Tibial artery (tissue), 4 donors: ENCODE results near the gene DNAAF1.
A peak's percentile ranks its signal among the peaks of the same experiment; 100 is the strongest.
"Not testable (repeated sequence)": the region's sequence is repeated elsewhere in the genome, so short reads cannot be mapped to it uniquely, and the experiment has no call there.

Experiments used
- DNase-seq, 2 donors: peaks; one replicate each; pipeline ENCODE4 v3.0.0-alpha.2; 2019
- H3K27ac ChIP-seq, 2 donors: fragments of 200-600 bp; sonication (generic) in 1 of 2; 1 replicate in 1 of 2; 2 replicates in 1 of 2; pipeline ENCODE4 v1.5.1; 2018 to 2019; ENCODE audit warnings: mild to moderate bottlenecking in 1 of 2
- H3K27me3 ChIP-seq, 2 donors: fragments of 200-600 bp; sonication (generic) in 1 of 2; one replicate each; pipeline versions ENCODE4 v1.5.1 to v1.6.0; 2016 to 2019
- H3K36me3 ChIP-seq, 3 donors: fragments of 200-600 bp; sonication (generic) in 2 of 3; one replicate each; pipeline ENCODE4 v1.5.1; 2016 to 2019; ENCODE audit warnings: mild to moderate bottlenecking in 2 of 3
- H3K4me1 ChIP-seq, 4 donors: fragments of 200-600 bp; sonication (generic) in 2 of 4; 1 replicate in 3 of 4; 2 replicates in 1 of 4; pipeline ENCODE4 v1.5.1; 2016 to 2019
- H3K4me3 ChIP-seq, 2 donors: fragments of 200-600 bp; sonication (generic) in 1 of 2; 1 replicate in 1 of 2; 2 replicates in 1 of 2; pipeline ENCODE4 v1.5.1; 2018 to 2019; ENCODE audit warnings: mild to moderate bottlenecking in 2 of 2
- H3K9me3 ChIP-seq, 3 donors: fragments of 200-600 bp; sonication (generic) in 1 of 3; one replicate each; pipeline ENCODE4 v1.5.1; 2016 to 2019
- intact Hi-C: fragments of 100-400 bp; cut with DNase I; formaldehyde crosslinking; loops from one replicate; pipeline ENCODE4 v1.15.0; 2023; ENCODE audit warnings: low total_unique reads
- TF ChIP-seq, protein P1 (sequence below), 2 experiments: fragments of 200-600 bp in 1 of 2; fragments of 450-650 bp in 1 of 2; IDR thresholded peaks; one replicate each; pipeline ENCODE4 v1.5.1; 2017 to 2019; ENCODE audit warnings: antibody characterized with exemption in 2 of 2, mild to moderate bottlenecking in 1 of 2, moderate library complexity in 1 of 2

DNAAF1 gene

DNA sequence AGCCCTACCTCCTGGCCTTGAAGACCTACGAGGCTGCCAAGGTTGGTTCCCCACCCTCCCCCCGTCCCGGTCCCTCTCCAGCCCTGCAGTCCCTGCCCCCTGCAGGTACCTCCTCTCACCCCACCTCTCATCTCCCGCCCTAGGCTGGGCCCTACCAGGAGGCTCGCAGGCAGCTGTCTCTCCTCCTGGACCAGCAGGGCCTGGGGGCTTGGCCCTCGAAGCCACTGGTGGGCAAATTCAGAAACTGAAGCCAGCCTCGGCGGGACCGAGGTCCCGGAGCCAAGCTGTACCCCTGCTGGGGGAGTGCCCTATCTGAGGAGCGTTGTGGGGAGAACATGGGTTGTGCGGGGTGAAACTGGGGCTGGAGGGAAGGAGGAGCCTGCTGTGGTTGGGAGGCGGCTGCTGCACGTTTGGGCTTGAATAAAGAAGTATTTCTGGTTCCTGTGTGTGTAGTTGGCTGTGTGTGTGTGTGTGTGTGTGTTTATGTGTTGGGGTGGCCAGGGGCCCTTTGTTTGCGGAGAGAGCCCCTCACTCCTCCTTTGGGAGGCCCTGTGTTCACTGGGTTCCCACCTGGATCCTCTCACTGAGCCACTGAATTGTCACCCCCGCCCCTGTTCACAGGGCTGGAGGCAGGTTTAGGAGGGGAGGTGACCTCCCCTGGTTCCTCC lies 51.8 kb downstream of the DNAAF1 start:
- intact Hi-C loops = no loop called here
- no peak for DNase-seq
- TF ChIP-seq, protein P1, sequence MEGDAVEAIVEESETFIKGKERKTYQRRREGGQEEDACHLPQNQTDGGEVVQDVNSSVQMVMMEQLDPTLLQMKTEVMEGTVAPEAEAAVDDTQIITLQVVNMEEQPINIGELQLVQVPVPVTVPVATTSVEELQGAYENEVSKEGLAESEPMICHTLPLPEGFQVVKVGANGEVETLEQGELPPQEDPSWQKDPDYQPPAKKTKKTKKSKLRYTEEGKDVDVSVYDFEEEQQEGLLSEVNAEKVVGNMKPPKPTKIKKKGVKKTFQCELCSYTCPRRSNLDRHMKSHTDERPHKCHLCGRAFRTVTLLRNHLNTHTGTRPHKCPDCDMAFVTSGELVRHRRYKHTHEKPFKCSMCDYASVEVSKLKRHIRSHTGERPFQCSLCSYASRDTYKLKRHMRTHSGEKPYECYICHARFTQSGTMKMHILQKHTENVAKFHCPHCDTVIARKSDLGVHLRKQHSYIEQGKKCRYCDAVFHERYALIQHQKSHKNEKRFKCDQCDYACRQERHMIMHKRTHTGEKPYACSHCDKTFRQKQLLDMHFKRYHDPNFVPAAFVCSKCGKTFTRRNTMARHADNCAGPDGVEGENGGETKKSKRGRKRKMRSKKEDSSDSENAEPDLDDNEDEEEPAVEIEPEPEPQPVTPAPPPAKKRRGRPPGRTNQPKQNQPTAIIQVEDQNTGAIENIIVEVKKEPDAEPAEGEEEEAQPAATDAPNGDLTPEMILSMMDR (IDR thresholded peaks at IDR 0.05) = no peak

DNA sequence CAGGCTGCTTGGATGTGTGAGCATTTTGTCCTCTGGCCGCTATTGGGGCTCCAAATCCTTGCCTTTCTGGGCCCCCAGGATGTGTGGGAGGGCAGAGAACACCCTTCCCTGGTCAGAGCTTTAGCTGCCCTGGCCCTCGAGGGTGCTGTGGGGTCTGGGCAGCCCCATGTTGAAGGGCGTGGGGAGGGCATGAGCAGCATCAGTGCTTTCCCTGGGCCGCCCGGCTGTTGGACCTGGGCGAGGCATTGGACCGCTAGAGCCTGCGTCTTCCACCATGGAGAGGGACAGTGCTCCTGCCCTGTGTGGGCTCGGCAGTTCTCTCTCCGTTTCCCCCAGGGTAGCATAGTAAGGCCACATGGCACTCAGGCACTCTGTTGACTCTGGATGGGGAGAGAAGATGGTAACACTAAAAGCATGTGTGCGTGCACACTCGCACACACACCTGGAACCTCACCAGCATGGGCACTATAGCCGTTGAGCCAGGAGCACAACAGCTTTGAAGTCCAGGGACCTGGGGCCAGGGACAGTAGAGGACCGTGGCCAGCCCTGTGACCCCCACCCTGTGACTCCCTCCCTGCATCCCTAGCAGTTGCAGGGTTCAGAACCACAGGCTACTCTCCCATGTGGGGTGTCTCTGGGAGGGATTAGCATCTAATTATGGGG lies 52.5 kb downstream of the DNAAF1 start:
- H3K27me3 ChIP-seq = peaks cover 0 to 34% of the 10 kb centered on the region in 2 donors
- intact Hi-C loops = no loop called here
- no peak overlapping the region for H3K27ac ChIP-seq
- no peak for DNase-seq
- no peaks in the 10 kb centered on the region for H3K9me3 ChIP-seq
- no peaks in the 10 kb centered on the region for H3K4me1 ChIP-seq
- H3K4me3 ChIP-seq = no peak overlapping the region
- H3K36me3 ChIP-seq = no peaks in the 10 kb centered on the region
- TF ChIP-seq, protein P1 (IDR thresholded peaks at IDR 0.05) = no peak

More for the DNA sequence above, 51.8 kb downstream of the DNAAF1 start:
- Histone ChIP-seq H3K4me1 (no peaks in the 10 kb centered on the region), H3K36me3 (no peaks in the 10 kb centered on the region), H3K4me3 (no peak overlapping the region), H3K27ac (no peak overlapping the region), H3K9me3 (no peaks in the 10 kb centered on the region), H3K27me3 (peaks cover 0 to 34% of the 10 kb centered on the region in 2 donors)

DNA sequence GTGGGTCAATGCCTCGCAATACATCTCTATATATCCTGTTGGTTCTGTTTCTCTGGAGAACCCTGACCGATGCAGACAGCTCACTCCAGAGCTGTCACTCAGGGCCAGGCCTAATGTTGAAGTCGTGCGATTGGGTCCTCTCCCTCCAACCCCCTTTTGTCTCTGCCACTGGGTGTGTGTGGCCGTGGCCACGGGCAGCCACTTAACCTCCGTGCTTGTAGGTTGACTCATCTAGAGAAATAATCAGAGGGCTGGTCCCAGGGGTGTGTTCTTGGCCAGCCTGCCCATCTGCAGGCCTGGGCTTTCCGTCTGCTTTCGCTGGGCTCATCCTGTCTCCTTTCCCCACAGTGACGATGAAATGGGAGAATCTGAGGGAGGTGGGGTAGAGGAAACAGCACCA lies 53.3 kb downstream of the DNAAF1 start:
- no peak overlapping the region for H3K27ac ChIP-seq
- intact Hi-C loops = no loop called here
- H3K4me1 ChIP-seq = no peaks in the 10 kb centered on the region

DNA sequence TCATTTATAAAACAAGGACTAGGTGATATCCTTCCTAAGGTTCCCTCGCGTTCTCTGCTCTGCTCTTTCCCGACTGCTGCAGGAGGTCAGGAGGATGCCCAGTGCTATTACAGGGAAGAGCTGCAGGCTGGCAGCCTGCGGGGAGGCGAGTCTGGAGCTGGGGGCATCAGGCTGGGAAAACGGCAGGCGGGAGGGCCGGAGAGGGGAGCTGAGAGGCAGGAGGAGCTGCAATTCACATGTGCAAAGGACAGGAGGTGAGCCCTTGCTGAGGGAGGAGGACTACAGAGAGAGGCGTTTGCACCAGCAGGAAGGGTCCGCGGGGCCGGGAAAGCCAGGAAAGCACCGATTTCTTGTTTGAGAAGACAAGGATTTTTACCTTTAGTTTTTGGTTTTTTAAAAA lies 54.0 kb downstream of the DNAAF1 start:
- Histone ChIP-seq H3K9me3 (no peaks in the 10 kb centered on the region), H3K4me1 (no peaks in the 10 kb centered on the region), H3K27ac (no peak overlapping the region), H3K4me3 (no peak overlapping the region), H3K27me3 (peaks cover 0 to 36% of the 10 kb centered on the region in 2 donors), H3K36me3 (no peaks in the 10 kb centered on the region)
- TF ChIP-seq, protein P1 (IDR thresholded peaks at IDR 0.05) = no peak
- intact Hi-C loops = no loop called here
- DNase-seq = no peak

More for the DNA sequence above, 53.3 kb downstream of the DNAAF1 start:
- H3K36me3 ChIP-seq = no peaks in the 10 kb centered on the region
- peaks cover 0 to 36% of the 10 kb centered on the region in 2 donors for H3K27me3 ChIP-seq
- H3K9me3 ChIP-seq = no peaks in the 10 kb centered on the region
- DNase-seq = no peak
- TF ChIP-seq, protein P1 (IDR thresholded peaks at IDR 0.05) = no peak
- no peak overlapping the region for H3K4me3 ChIP-seq

DNA sequence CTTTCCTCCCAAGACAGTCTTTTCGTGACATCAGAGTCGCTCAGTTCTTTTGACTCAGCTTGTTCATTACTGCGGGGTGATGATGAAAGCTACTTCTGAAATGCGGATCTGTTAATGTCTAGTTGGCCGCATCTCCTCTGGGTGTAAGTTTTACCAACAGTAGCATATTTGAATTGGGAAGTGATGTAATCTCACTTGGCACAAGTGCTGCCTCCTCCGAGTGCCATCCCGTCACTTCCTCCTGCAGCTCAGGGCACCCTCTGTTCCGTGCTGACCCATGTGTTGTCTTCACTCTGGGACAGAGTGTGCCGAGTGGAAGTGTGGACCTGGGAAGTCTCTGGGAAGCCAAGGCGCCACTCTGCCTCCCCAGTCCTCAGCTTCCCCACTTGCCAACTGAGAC lies 54.8 kb downstream of the DNAAF1 start:
- Histone ChIP-seq H3K4me3 (no peak overlapping the region), H3K4me1 (no peaks in the 10 kb centered on the region), H3K27me3 (peaks cover 0 to 29% of the 10 kb centered on the region in 2 donors), H3K36me3 (no peaks in the 10 kb centered on the region), H3K9me3 (no peaks in the 10 kb centered on the region), H3K27ac (no peak overlapping the region)
- intact Hi-C loops = no loop called here
- DNase-seq = peak in 1 of 2 donors; percentile 58
- TF ChIP-seq, protein P1 (IDR thresholded peaks at IDR 0.05) = no peak

GRCh38 chr16:84204551-84204950 lies 59.4 kb downstream of the DNAAF1 start:
- not testable (repeated sequence) for DNase-seq, H3K36me3 ChIP-seq

GRCh38 chr16:84205123-84205522 lies 60.0 kb downstream of the DNAAF1 start:
- H3K9me3 ChIP-seq, H3K27me3 ChIP-seq, intact Hi-C loops, H3K27ac ChIP-seq, H3K36me3 ChIP-seq, H3K4me1 ChIP-seq, H3K4me3 ChIP-seq, DNase-seq: not testable (repeated sequence)

More at GRCh38 chr16:84204551-84204950, 59.4 kb downstream of the DNAAF1 start:
- H3K4me1 ChIP-seq, H3K9me3 ChIP-seq, H3K27me3 ChIP-seq, H3K27ac ChIP-seq, intact Hi-C loops, H3K4me3 ChIP-seq: not testable (repeated sequence)
